IMR-90 (cell line): ENCODE data around the gene SIAH3. TPM values are rescaled to one million over a fixed set of nuclear protein-coding genes. Genes with fewer than 3 reads are reported as not detected.

Experiments
- ATAC-seq: fragments of 200-7000 bp; cut with Tn5 transposase; 2 replicates; pipeline ENCODE4 v1.9.1; 2020; ENCODE audit warnings: low read depth, mild to moderate bottlenecking, moderate library complexity
- BruUV-seq: library from RNA; stranded (reverse); fragments of 400-500 nt; replicated peaks from 2 replicates; lab custom pipeline; 2021; lab: Mats Ljungman, UMichigan
- CTCF ChIA-PET: fragments of 300-600 bp; formaldehyde crosslinking; extraction: SDS; loops from one replicate; lab custom pipeline; 2021; ENCODE audit warnings: antibody characterized with exemption; lab: Yijun Ruan, JAX
- POLR2A ChIA-PET: fragments of 300-600 bp; sonication (Branson Sonifier 250); formaldehyde crosslinking; loops from one replicate; lab custom pipeline; 2022; ENCODE audit warnings: antibody characterized with exemption; ENCODE audit not compliant: unreplicated experiment; lab: Charles Lee
- DNase-seq: peaks from one replicate; pipeline ENCODE4 v3.0.0; 2013
- H2AFZ ChIP-seq: replicated peaks from 2 replicates; pipeline ENCODE3; 2013; ENCODE audit warnings: low read length, mild to moderate bottlenecking; ENCODE audit not compliant: poor library complexity
- H2AK5ac ChIP-seq: 2 replicates; pipeline ENCODE4 v1.6.1; 2013; ENCODE audit warnings: low read depth, low read length, inconsistent platforms
- H2AK9ac ChIP-seq: replicated peaks from 2 replicates; pipeline ENCODE3; 2013; ENCODE audit warnings: mild to moderate bottlenecking, low read depth, low read length, moderate library complexity; ENCODE audit not compliant: poor library complexity
- H2BK120ac ChIP-seq: 2 replicates; pipeline ENCODE4 v1.6.1; 2013; ENCODE audit warnings: low read depth, low read length, inconsistent platforms
- H2BK15ac ChIP-seq: 3 replicates; pipeline ENCODE4 v1.6.1; 2013; ENCODE audit warnings: low read depth, low read length, inconsistent platforms
- H2BK20ac ChIP-seq: 2 replicates; pipeline ENCODE4 v1.6.1; 2013; ENCODE audit warnings: low read depth, mild to moderate bottlenecking, inconsistent platforms, low read length, moderate library complexity
- H2BK5ac ChIP-seq: 2 replicates; pipeline ENCODE4 v1.6.1; 2013; ENCODE audit warnings: mild to moderate bottlenecking, low read depth, low read length, inconsistent platforms; ENCODE audit not compliant: poor library complexity, severe bottlenecking
- H3K14ac ChIP-seq: replicated peaks from 2 replicates; pipeline ENCODE4 v1.6.1; 2013; ENCODE audit warnings: low read depth, low read length, inconsistent platforms
- H3K18ac ChIP-seq: 2 replicates; pipeline ENCODE4 v1.6.1; 2013; ENCODE audit warnings: low read depth, low read length, control low read depth
- H3K23ac ChIP-seq: 2 replicates; pipeline ENCODE4 v1.6.1; 2013; ENCODE audit warnings: low read depth, low read length, inconsistent platforms
- H3K27ac ChIP-seq: 2 replicates; pipeline ENCODE4 v1.5.1; 2013; ENCODE audit warnings: mild to moderate bottlenecking, control low read depth, low read length; ENCODE audit not compliant: insufficient read depth
- H3K27me3 ChIP-seq: 2 replicates; pipeline ENCODE4 v1.6.1; 2013; ENCODE audit warnings: low read length; ENCODE audit not compliant: control insufficient read depth, insufficient read depth
- H3K36me3 ChIP-seq: 2 replicates; pipeline ENCODE4 v1.6.1; 2013; ENCODE audit warnings: low read length, mixed read lengths; ENCODE audit not compliant: control insufficient read depth, insufficient read depth
- H3K4ac ChIP-seq: 2 replicates; pipeline ENCODE4 v1.6.1; 2013; ENCODE audit warnings: low read depth, low read length, inconsistent platforms
- H3K4me1 ChIP-seq: 2 replicates; pipeline ENCODE4 v1.6.1; 2013; ENCODE audit warnings: low read length, mixed read lengths; ENCODE audit not compliant: control insufficient read depth, insufficient read depth
- H3K4me2 ChIP-seq: 2 replicates; pipeline ENCODE4 v1.6.1; 2013; ENCODE audit warnings: low read depth, mild to moderate bottlenecking, control low read depth, low read length, moderate library complexity
- H3K4me3 ChIP-seq: 2 replicates; pipeline ENCODE4 v1.5.1; 2013; ENCODE audit warnings: low read depth, mild to moderate bottlenecking, control low read depth, low read length, moderate library complexity; ENCODE audit not compliant: insufficient read depth
- H3K56ac ChIP-seq: 2 replicates; pipeline ENCODE4 v1.6.1; 2013; ENCODE audit warnings: low read length, inconsistent platforms; ENCODE audit not compliant: insufficient read depth; ENCODE audit errors: extremely low read depth
- H3K79me1 ChIP-seq, 2 experiments: 2 replicates each; pipeline ENCODE4 v1.6.1; 2013; ENCODE audit warnings: low read length in 2 of 2, inconsistent platforms in 1 of 2, low read depth in 1 of 2
- H3K9ac ChIP-seq: 2 replicates; pipeline ENCODE4 v1.6.1; 2013; ENCODE audit warnings: low read depth, low read length, control low read depth
- H3K9me1 ChIP-seq: 2 replicates; pipeline ENCODE4 v1.6.1; 2013; ENCODE audit warnings: low read length, inconsistent platforms; ENCODE audit not compliant: insufficient read depth
- H3K9me3 ChIP-seq: 2 replicates; pipeline ENCODE4 v1.6.1; 2013; ENCODE audit warnings: low read length; ENCODE audit not compliant: control insufficient read depth, insufficient read depth
- H4K20me1 ChIP-seq: 2 replicates; pipeline ENCODE4 v1.6.1; 2013; ENCODE audit warnings: low read length, inconsistent platforms; ENCODE audit not compliant: insufficient read depth
- H4K5ac ChIP-seq: 2 replicates; pipeline ENCODE4 v1.6.1; 2013; ENCODE audit warnings: mild to moderate bottlenecking, low read depth, low read length, control low read depth
- H4K8ac ChIP-seq, 2 experiments: 2 replicates each; pipeline ENCODE4 v1.6.1; 2013; ENCODE audit warnings: low read depth in 2 of 2, low read length in 2 of 2, control low read depth in 1 of 2, inconsistent platforms in 1 of 2
- H4K91ac ChIP-seq: 2 replicates; pipeline ENCODE4 v1.6.1; 2013; ENCODE audit warnings: low read depth, low read length, inconsistent platforms; ENCODE audit not compliant: insufficient read depth
- BHLHE40 ChIP-seq: fragments of 150-350 bp; IDR thresholded peaks from 2 replicates; pipeline ENCODE4 v1.6.1; 2016; ENCODE audit warnings: mild to moderate bottlenecking, low read depth, low read length
- CHD1 ChIP-seq: IDR thresholded peaks from 2 replicates; pipeline ENCODE4 v1.6.1; 2012; ENCODE audit warnings: low read depth, low read length, improper control_type of control experiment
- CTCF ChIP-seq: conservative IDR thresholded peaks from 2 replicates; pipeline ENCODE4 v1.5.1; 2012; ENCODE audit warnings: mild to moderate bottlenecking, low read depth, low read length, improper control_type of control experiment
- FOS ChIP-seq: fragments of 150-350 bp; IDR thresholded peaks from 2 replicates; pipeline ENCODE4 v1.6.1; 2016; ENCODE audit warnings: low read depth, low read length
- MAFK ChIP-seq: IDR thresholded peaks from 2 replicates; pipeline ENCODE4 v1.6.1; 2012; ENCODE audit warnings: low read depth, low read length, improper control_type of control experiment
- MAZ ChIP-seq: IDR thresholded peaks from 2 replicates; pipeline ENCODE4 v1.6.1; 2012; ENCODE audit warnings: low read depth, mild to moderate bottlenecking, low read length, improper control_type of control experiment, moderate library complexity, borderline replicate concordance
- MXI1 ChIP-seq: IDR thresholded peaks from 2 replicates; pipeline ENCODE4 v1.6.1; 2012; ENCODE audit warnings: low read depth, mild to moderate bottlenecking, low read length, moderate library complexity, borderline replicate concordance
- NFE2L2 ChIP-seq: fragments of 150-350 bp; IDR thresholded peaks from 2 replicates; pipeline ENCODE4 v1.6.1; 2016; ENCODE audit warnings: low read depth, mild to moderate bottlenecking, low read length
- POLR2A ChIP-seq: IDR thresholded peaks from 2 replicates; pipeline ENCODE4 v1.6.1; 2012; ENCODE audit warnings: mild to moderate bottlenecking, low read depth, low read length
- RAD21 ChIP-seq: IDR thresholded peaks from 2 replicates; pipeline ENCODE4 v1.6.1; 2012; ENCODE audit warnings: low read length, improper control_type of control experiment
- RCOR1 ChIP-seq: IDR thresholded peaks from 2 replicates; pipeline ENCODE4 v1.6.1; 2012; ENCODE audit warnings: mild to moderate bottlenecking, low read length, improper control_type of control experiment; ENCODE audit not compliant: insufficient replicate concordance
- RFX5 ChIP-seq: IDR thresholded peaks from 2 replicates; pipeline ENCODE4 v1.8.0; 2012; ENCODE audit warnings: low read depth, mild to moderate bottlenecking, low read length, moderate library complexity
- SMC3 ChIP-seq: fragments of 150-350 bp; IDR thresholded peaks from 2 replicates; pipeline ENCODE4 v1.6.1; 2016; ENCODE audit warnings: low read depth, mild to moderate bottlenecking, antibody characterized with exemption, low read length, moderate library complexity
- USF2 ChIP-seq: fragments of 150-350 bp; IDR thresholded peaks from 2 replicates; pipeline ENCODE4 v1.6.1; 2017; ENCODE audit warnings: mild to moderate bottlenecking, antibody characterized with exemption, low read length, low read depth
- WGBS, 2 experiments: methylation state at CpG; one replicate each; pipeline versions ENCODE4 v1.1.5 to v1.1.7; 2013; ENCODE audit warnings: missing lambda C conversion rate in 2 of 2; ENCODE audit not compliant: insufficient read length in 1 of 2; ENCODE audit errors: extremely low coverage in 2 of 2; 5-methylcytosine and 5-hydroxymethylcytosine counted together
- dilution Hi-C: fragments of 300-500 bp; cut with HindIII; formaldehyde crosslinking; loops from one replicate; pipeline ENCODE4 v1.14.3; 2018; ENCODE audit warnings: low sequenced_read_pairs; ENCODE audit not compliant: unreplicated experiment
- in situ Hi-C: fragments of 300-500 bp; cut with MboI; formaldehyde crosslinking; loops from 3 replicates; pipeline ENCODE4 v1.14.3; 2019; ENCODE audit warnings: low sequenced_read_pairs, inconsistent platforms, mixed read lengths
- intact Hi-C: fragments of 100-400 bp; cut with micrococcal nuclease; formaldehyde crosslinking; loops from 2 replicates; pipeline ENCODE4 v1.10.0; 2022
- polyA plus RNA-seq, 3 experiments: library from polyadenylated mRNA; depleted of rRNA; stranded (reverse); fragments of >200 nt; gene quantifications; 2 replicates each; pipeline ENCODE4 v1.2.3, GENCODE V29; 2012; ENCODE audit warnings: low replicate concordance in 1 of 3
- total RNA-seq: library from RNA; depleted of rRNA; stranded (reverse); fragments of >200 nt; gene quantifications from 2 replicates; pipeline ENCODE4 v1.2.3, GENCODE V29; 2012
- TF ChIP-seq, protein P1 (sequence below): fragments of 150-350 bp; IDR thresholded peaks from 2 replicates; pipeline ENCODE4 v1.6.1; 2016; ENCODE audit warnings: low read depth, mild to moderate bottlenecking, low read length, moderate library complexity, borderline replicate concordance

Gene SIAH3
- total and polyA plus RNA-seq, 2 of the 4 experiments (the other 2 are of a cell fraction) = under 0.01 TPM; not detected in 1

DNA sequence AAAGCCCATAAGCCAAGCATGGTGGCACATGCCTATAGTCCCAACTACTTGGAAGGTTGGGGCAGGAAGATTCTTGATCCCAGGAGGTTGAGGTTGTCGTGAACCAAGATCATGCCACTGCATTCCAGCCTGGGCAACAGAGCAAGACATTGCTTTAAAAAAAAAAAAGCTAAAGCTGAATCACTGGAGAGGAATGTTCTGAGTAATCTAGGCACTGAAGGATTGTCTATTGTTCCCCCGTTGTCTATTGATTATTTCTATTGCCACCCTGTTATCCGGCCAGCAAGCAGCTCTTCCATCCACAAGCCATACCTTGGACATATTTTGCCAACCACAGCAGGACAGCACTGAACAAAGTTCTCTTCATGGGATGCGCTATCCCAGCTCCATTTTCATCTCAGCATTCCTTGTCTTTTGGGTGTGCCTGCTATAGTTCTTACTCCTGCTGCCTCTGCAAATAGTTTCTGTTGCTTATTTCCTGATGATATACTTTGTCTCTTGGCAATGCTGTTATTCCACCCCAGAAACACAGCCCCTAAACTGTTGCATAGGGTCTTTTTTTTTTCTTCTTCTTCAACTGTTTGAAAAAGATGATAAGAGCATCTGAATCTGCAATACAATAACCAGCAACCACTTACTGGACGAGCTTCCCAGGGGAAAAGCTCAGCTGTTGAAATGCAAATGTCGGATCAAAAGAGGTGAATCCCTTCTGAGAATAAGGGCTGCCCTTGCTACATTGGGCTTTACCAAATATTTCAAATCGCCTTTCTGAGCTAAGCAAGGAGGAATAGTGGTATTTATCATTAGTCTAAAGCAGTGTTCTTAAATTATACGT lies 22.2 kb upstream of the SIAH3 start:
- H3K27me3 ChIP-seq = peaks cover 5% of the 10 kb centered on the region; the same call in 1 of the 2 replicates
- intact Hi-C loops = no loop called here
- TF ChIP-seq MAZ (no peak), POLR2A (no peak), BHLHE40 (no peak), CHD1 (no peak), RCOR1 (no peak), RAD21 (no peak), SMC3 (no peak), CTCF (no peak), NFE2L2 (no peak), MAFK (no peak), FOS (no peak), RFX5 (no peak), MXI1 (no peak), USF2 (no peak)
- TF ChIP-seq, protein P1, sequence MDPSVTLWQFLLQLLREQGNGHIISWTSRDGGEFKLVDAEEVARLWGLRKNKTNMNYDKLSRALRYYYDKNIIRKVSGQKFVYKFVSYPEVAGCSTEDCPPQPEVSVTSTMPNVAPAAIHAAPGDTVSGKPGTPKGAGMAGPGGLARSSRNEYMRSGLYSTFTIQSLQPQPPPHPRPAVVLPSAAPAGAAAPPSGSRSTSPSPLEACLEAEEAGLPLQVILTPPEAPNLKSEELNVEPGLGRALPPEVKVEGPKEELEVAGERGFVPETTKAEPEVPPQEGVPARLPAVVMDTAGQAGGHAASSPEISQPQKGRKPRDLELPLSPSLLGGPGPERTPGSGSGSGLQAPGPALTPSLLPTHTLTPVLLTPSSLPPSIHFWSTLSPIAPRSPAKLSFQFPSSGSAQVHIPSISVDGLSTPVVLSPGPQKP = no peak

More for the DNA sequence above, 22.2 kb upstream of the SIAH3 start:
- H3K4me3 ChIP-seq = no peak overlapping the region
- H2AK9ac ChIP-seq = no peak overlapping the region
- no peak overlapping the region for H3K27ac ChIP-seq
- H2BK5ac ChIP-seq = no peak overlapping the region
- H3K23ac ChIP-seq = no peak overlapping the region
- POLR2A ChIA-PET = no interaction called here
- H3K36me3 ChIP-seq = no peaks in the 10 kb centered on the region
- H4K91ac ChIP-seq = no peak overlapping the region
- BruUV-seq = no TSS peak
- H4K5ac ChIP-seq = no peak overlapping the region
- H3K4me1 ChIP-seq = peaks cover 1% of the 10 kb centered on the region; the same call in 1 of the 2 replicates
- H3K9ac ChIP-seq = no peak overlapping the region
- no peak overlapping the region for H3K56ac ChIP-seq
- H3K4me2 ChIP-seq = no peak overlapping the region
- no peak overlapping the region for H4K8ac ChIP-seq
- H2BK15ac ChIP-seq = no peak overlapping the region
- DNase-seq (no peak), ATAC-seq (no peak)
- no peak overlapping the region; the same call in 1 of the 2 replicates for H3K14ac ChIP-seq
- no peak overlapping the region for H2AK5ac ChIP-seq
- WGBS, 2 experiments = 80% methylated on average over 1 of the region's 8 CpGs; no CpG with 5 or more reads in 1 of the 2 experiments
- no peaks in the 10 kb centered on the region for H3K79me1 ChIP-seq
- in situ Hi-C loops = no loop called here
- no peak overlapping the region for H2BK20ac ChIP-seq
- no peak overlapping the region for H2BK120ac ChIP-seq
- dilution Hi-C loops = no loop called here
- CTCF ChIA-PET = interaction anchor here (0.8 kb wide), 1 partner anchor 330 kb away, joined by 3 read pairs; no protein-coding TSS in a partner anchor
- no peaks in the 10 kb centered on the region for H3K9me1 ChIP-seq
- no peaks in the 10 kb centered on the region for H4K20me1 ChIP-seq
- H3K18ac ChIP-seq = no peak overlapping the region
- H3K9me3 ChIP-seq = no peaks in the 10 kb centered on the region
- no peak overlapping the region for H2AFZ ChIP-seq
- H3K4ac ChIP-seq = no peak overlapping the region
